Vagina (tissue), 2 donors: ENCODE measurements around the gene ULK4.

Experiments used
- CTCF ChIP-seq, 3 experiments: fragments of 450-650 bp in 2 of 3; fragments of 200-600 bp in 1 of 3; sonication (generic) in 1 of 3; IDR thresholded peaks; one replicate each; pipeline ENCODE4 v1.5.1; 2017 to 2019; ENCODE audit warnings: antibody characterized with exemption in 3 of 3, mild to moderate bottlenecking in 2 of 3, moderate library complexity in 2 of 3
- POLR2A ChIP-seq, 2 donors: fragments of 450-650 bp; IDR thresholded peaks; one replicate each; pipeline ENCODE4 v1.6.1; 2017; ENCODE audit warnings: antibody characterized with exemption in 2 of 2, mild to moderate bottlenecking in 2 of 2, moderate library complexity in 2 of 2
- POLR2AphosphoS5 ChIP-seq, 2 donors: sonication (generic); formaldehyde crosslinking; IDR thresholded peaks; one replicate each; pipeline ENCODE4 v1.9.0; 2017; ENCODE audit warnings: antibody characterized with exemption in 2 of 2, mild to moderate bottlenecking in 2 of 2, low read depth in 1 of 2; ENCODE audit not compliant: insufficient read depth in 1 of 2

- TF ChIP-seq POLR2A (IDR thresholded peaks at IDR 0.05) (no peak), CTCF (IDR thresholded peaks at IDR 0.05) (no peak), POLR2AphosphoS5 (IDR thresholded peaks at IDR 0.05; ENCODE audit: insufficient read depth in 1 of 2, low read depth in 1 of 2) (no peak)
Measured at GRCh38 chr3:41302295-41302694, 659.6 kb downstream of the ULK4 start.
